Subcutaneous adipose tissue (tissue), 4 donors: ENCODE measurements around the gene BEST4. TPM values are rescaled to one million over a fixed set of nuclear protein-coding genes. Genes with fewer than 3 reads are reported as not detected.

Source experiments
- total RNA-seq, 4 donors: library from RNA; depleted of rRNA; stranded (reverse); fragments of >200 nt; gene quantifications; one replicate each; pipeline ENCODE4 v1.1.0, GENCODE V29; 2016
- TF ChIP-seq, protein P1 (sequence below): fragments of 450-650 bp; IDR thresholded peaks from one replicate; pipeline ENCODE4 v1.5.1; 2016; ENCODE audit warnings: low read depth, mild to moderate bottlenecking, control low read depth, antibody characterized with exemption, moderate library complexity

The BEST4 gene
- total RNA-seq, 4 donors from 2014 or later, result 0.34 to 0.75 TPM; not detected in 2

DNA sequence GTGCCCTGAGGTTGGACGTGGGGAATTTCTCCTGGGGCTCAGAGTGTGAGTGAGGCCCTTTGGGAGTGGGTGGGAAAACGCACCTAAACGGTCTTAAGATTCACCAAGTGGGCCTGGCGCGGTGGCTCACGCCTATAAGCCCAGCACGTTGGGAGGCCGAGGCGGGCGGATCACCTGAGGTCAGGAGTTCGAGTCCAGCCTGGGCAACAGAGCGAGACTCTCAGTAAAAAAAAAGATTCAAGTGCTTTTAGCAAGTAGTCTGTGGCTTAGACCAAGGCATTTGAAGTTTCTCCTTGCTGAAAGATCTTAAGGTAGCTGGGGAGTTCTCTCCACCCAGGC lies 11.3 kb downstream of the BEST4 start:
- TF ChIP-seq, protein P1, sequence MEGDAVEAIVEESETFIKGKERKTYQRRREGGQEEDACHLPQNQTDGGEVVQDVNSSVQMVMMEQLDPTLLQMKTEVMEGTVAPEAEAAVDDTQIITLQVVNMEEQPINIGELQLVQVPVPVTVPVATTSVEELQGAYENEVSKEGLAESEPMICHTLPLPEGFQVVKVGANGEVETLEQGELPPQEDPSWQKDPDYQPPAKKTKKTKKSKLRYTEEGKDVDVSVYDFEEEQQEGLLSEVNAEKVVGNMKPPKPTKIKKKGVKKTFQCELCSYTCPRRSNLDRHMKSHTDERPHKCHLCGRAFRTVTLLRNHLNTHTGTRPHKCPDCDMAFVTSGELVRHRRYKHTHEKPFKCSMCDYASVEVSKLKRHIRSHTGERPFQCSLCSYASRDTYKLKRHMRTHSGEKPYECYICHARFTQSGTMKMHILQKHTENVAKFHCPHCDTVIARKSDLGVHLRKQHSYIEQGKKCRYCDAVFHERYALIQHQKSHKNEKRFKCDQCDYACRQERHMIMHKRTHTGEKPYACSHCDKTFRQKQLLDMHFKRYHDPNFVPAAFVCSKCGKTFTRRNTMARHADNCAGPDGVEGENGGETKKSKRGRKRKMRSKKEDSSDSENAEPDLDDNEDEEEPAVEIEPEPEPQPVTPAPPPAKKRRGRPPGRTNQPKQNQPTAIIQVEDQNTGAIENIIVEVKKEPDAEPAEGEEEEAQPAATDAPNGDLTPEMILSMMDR, result no peak

GRCh38 chr1:44775930-44776729 lies 11.8 kb downstream of the BEST4 start:
- TF ChIP-seq, protein P1, result no peak

- TF ChIP-seq, protein P1, result no peak
These were observed 12.7 kb downstream of the BEST4 start, which contains the start of gene RPS8 for GRCh38 chr1:44775078-44775929. RPS8 (plus strand) TSS chr1:44775540; CDS start chr1:44775597, 57 bp downstream.

DNA sequence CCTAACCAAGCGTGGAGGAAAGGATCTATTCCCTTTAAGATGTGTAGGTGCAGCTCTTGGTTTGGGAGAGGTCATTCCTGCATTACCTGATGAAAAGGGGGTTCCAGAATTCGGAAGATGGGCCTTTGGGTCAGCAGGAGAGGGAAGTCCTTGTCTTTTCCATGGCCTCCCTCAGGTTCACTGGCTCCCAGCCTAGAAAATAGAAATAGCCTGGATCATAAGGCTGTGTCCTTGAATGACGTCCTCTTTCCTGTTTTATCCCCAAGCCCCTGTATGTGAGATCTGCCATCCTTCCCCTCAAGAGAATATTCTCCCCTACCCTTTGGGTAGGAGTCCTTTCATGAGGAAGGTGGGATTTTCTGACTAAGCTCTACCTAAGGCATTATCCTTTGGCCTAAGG lies 27.1 kb downstream of the BEST4 start:
- TF ChIP-seq, protein P1, result no peak

DNA sequence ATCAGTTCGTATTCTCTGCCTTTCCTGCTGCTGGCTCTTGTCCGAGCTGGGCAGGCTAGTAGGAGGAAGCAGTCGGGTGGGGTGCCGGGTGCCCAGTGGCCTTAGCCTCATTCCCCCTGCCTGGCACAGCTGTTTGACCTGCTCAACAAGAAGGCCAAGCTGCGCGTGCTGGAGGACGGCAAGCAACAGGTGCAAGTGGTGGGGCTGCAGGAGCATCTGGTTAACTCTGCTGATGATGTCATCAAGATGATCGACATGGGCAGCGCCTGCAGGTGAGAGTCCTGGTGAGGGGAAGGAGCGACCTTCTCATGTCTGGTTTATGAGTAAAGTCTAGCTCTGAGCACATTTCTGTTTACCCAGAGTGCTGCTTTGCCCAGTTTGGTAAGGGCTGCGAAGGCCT lies 28.9 kb downstream of the BEST4 start:
- TF ChIP-seq, protein P1, result no peak

DNA sequence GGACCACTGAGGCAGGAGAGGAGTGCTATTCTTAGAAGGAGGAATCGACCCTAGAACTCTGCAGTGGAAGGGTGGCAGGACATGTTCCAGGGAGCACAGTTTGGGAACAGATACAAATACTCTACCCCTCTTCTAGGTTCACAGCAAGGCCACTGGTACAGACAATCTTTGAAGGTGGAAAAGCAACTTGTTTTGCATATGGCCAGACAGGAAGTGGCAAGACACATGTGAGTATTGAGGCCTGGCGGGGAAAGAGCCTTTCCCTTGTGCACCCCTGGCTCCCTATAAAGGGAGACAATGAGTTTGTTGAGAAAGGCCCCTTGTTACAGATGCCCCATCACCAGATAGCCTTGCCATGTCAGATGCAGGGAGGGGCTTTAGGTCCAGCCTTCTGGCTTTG lies 30.6 kb downstream of the BEST4 start:
- TF ChIP-seq, protein P1, result no peak

GRCh38 chr1:44747878-44748277 lies 40.1 kb downstream of the BEST4 start:
- TF ChIP-seq, protein P1, result no peak
